Measurements from ENCODE around the gene RIMS4. TPM values are rescaled to one million over a fixed set of nuclear protein-coding genes. Genes with fewer than 3 reads are reported as not detected.

Gene RIMS4
- total RNA-seq, 2 donors from 2014 or later = 0.47 to 1.5 TPM

- no peaks in the 10 kb centered on the region for H3K27me3 ChIP-seq
- TF ChIP-seq CTCF (IDR thresholded peaks at IDR 0.05) = no peak
These were observed 37.7 kb downstream of the RIMS4 start for GRCh38 chr20:44772636-44773035.

GRCh38 chr20:44771172-44771535, 39.2 kb downstream of the RIMS4 start:
- H3K36me3 ChIP-seq = no peaks in the 10 kb centered on the region
- no peak for DNase-seq (ENCODE audit: low spot score)
- no peak overlapping the region for H3K4me3 ChIP-seq
- H3K27me3 ChIP-seq = no peaks in the 10 kb centered on the region
- H3K4me1 ChIP-seq = no peaks in the 10 kb centered on the region
- H3K9me3 ChIP-seq = no peaks in the 10 kb centered on the region
- TF ChIP-seq CTCF (IDR thresholded peaks at IDR 0.05) = no peak
- H3K27ac ChIP-seq = no peak overlapping the region

More at GRCh38 chr20:44772636-44773035, 37.7 kb downstream of the RIMS4 start:
- Histone ChIP-seq H3K4me1 (no peaks in the 10 kb centered on the region), H3K9me3 (no peaks in the 10 kb centered on the region), H3K4me3 (no peak overlapping the region), H3K36me3 (no peaks in the 10 kb centered on the region), H3K27ac (no peak overlapping the region)
- DNase-seq (ENCODE audit: low spot score) = no peak

- Histone ChIP-seq H3K4me1 (no peaks in the 10 kb centered on the region), H3K9me3 (no peaks in the 10 kb centered on the region), H3K27me3 (no peaks in the 10 kb centered on the region), H3K27ac (no peak overlapping the region), H3K4me3 (no peak overlapping the region), H3K36me3 (no peaks in the 10 kb centered on the region)
- no peak for TF ChIP-seq CTCF (IDR thresholded peaks at IDR 0.05)
- no peak for DNase-seq (ENCODE audit: low spot score)
These were observed 39.7 kb downstream of the RIMS4 start for GRCh38 chr20:44770484-44771171.

- no peak for TF ChIP-seq CTCF (IDR thresholded peaks at IDR 0.05)
- DNase-seq (ENCODE audit: low spot score) = no peak
- no peaks in the 10 kb centered on the region for H3K27me3 ChIP-seq
These were observed 40.9 kb downstream of the RIMS4 start for GRCh38 chr20:44769481-44769863.

GRCh38 chr20:44768854-44769480, 41.4 kb downstream of the RIMS4 start:
- no peak for DNase-seq (ENCODE audit: low spot score)
- no peaks in the 10 kb centered on the region for H3K4me1 ChIP-seq
- no peaks in the 10 kb centered on the region for H3K9me3 ChIP-seq
- H3K27ac ChIP-seq = no peak overlapping the region
- no peaks in the 10 kb centered on the region for H3K36me3 ChIP-seq
- no peak for TF ChIP-seq CTCF (IDR thresholded peaks at IDR 0.05)
- no peaks in the 10 kb centered on the region for H3K27me3 ChIP-seq
- no peak overlapping the region for H3K4me3 ChIP-seq

More at GRCh38 chr20:44769481-44769863, 40.9 kb downstream of the RIMS4 start:
- Histone ChIP-seq H3K4me1 (no peaks in the 10 kb centered on the region), H3K9me3 (no peaks in the 10 kb centered on the region), H3K27ac (no peak overlapping the region), H3K36me3 (no peaks in the 10 kb centered on the region), H3K4me3 (no peak overlapping the region)

Measured in right atrium auricular region (tissue), 2 donors.